ENCODE data around the gene DGKA. TPM values are rescaled to one million over a fixed set of nuclear protein-coding genes. Genes with fewer than 3 reads are reported as not detected.
A peak's percentile ranks its signal among the peaks of the same experiment; 100 is the strongest.

Gene DGKA
- total RNA-seq, 1 donor from 2014 or later: 70.1 TPM

GRCh38 chr12:55931780-55932550, 1.0 kb downstream of the DGKA start:
- Mint-ChIP-seq H3K27ac (ENCODE audit: unreplicated experiment) (peak overlapping the region; percentile 4), H3K4me1 (ENCODE audit: unreplicated experiment) (peaks cover 42% of the 10 kb centered on the region), H3K27me3 (ENCODE audit: unreplicated experiment) (peaks cover 23% of the 10 kb centered on the region), H3K9me3 (ENCODE audit: unreplicated experiment) (no peaks in the 10 kb centered on the region), H3K36me3 (ENCODE audit: low read depth, unreplicated experiment) (peaks cover 3% of the 10 kb centered on the region), H3K4me3 (ENCODE audit: unreplicated experiment) (peak overlapping the region; percentile 93)
- no peak for TF ChIP-seq CTCF (IDR thresholded peaks at IDR 0.05; ENCODE audit: unreplicated experiment)
- DNase-seq (ENCODE audit: low spot score): peak; percentile 34

GRCh38 chr12:55932551-55932910, 1.6 kb downstream of the DGKA start:
- H3K4me1 Mint-ChIP-seq (ENCODE audit: unreplicated experiment): peaks cover 39% of the 10 kb centered on the region
- H3K27me3 Mint-ChIP-seq (ENCODE audit: unreplicated experiment): peaks cover 18% of the 10 kb centered on the region
- H3K4me3 Mint-ChIP-seq (ENCODE audit: unreplicated experiment): peak overlapping the region; percentile 93
- DNase-seq (ENCODE audit: low spot score): no peak
- no peak for TF ChIP-seq CTCF (IDR thresholded peaks at IDR 0.05; ENCODE audit: unreplicated experiment)
- H3K27ac Mint-ChIP-seq (ENCODE audit: unreplicated experiment): no peak overlapping the region
- H3K36me3 Mint-ChIP-seq (ENCODE audit: low read depth, unreplicated experiment): peaks cover 3% of the 10 kb centered on the region
- H3K9me3 Mint-ChIP-seq (ENCODE audit: unreplicated experiment): no peaks in the 10 kb centered on the region

- no peak for DNase-seq (ENCODE audit: low spot score)
- TF ChIP-seq CTCF (IDR thresholded peaks at IDR 0.05; ENCODE audit: unreplicated experiment): no peak
- peak overlapping the region; percentile 35 for H3K4me3 Mint-ChIP-seq (ENCODE audit: unreplicated experiment)
- H3K36me3 Mint-ChIP-seq (ENCODE audit: low read depth, unreplicated experiment): peaks cover 6% of the 10 kb centered on the region
- no peaks in the 10 kb centered on the region for H3K9me3 Mint-ChIP-seq (ENCODE audit: unreplicated experiment)
- peaks cover 16% of the 10 kb centered on the region for H3K27me3 Mint-ChIP-seq (ENCODE audit: unreplicated experiment)
- no peak overlapping the region for H3K27ac Mint-ChIP-seq (ENCODE audit: unreplicated experiment)
- peaks cover 42% of the 10 kb centered on the region for H3K4me1 Mint-ChIP-seq (ENCODE audit: unreplicated experiment)
Observed at GRCh38 chr12:55933169-55933798, 2.3 kb downstream of the DGKA start.

- Mint-ChIP-seq H3K36me3 (ENCODE audit: low read depth, unreplicated experiment) (peaks cover 13% of the 10 kb centered on the region), H3K4me3 (ENCODE audit: unreplicated experiment) (peak overlapping the region; percentile 35), H3K4me1 (ENCODE audit: unreplicated experiment) (peaks cover 41% of the 10 kb centered on the region), H3K27ac (ENCODE audit: unreplicated experiment) (no peak overlapping the region), H3K27me3 (ENCODE audit: unreplicated experiment) (peaks cover 16% of the 10 kb centered on the region), H3K9me3 (ENCODE audit: unreplicated experiment) (no peaks in the 10 kb centered on the region)
- no peak for TF ChIP-seq CTCF (IDR thresholded peaks at IDR 0.05; ENCODE audit: unreplicated experiment)
- no peak for DNase-seq (ENCODE audit: low spot score)
Observed at GRCh38 chr12:55933799-55934742, 3.1 kb downstream of the DGKA start.
